DOHH2 (cell line): ENCODE data around the gene MMAB.

Experiments
- H3F3A ChIP-seq: fragments of 200-600 bp; sonication (generic), shearing (Covaris generic); 2 replicates; pipeline ENCODE4 v1.6.0; 2016; ENCODE audit warnings: antibody characterized with exemption, mild to moderate bottlenecking; ENCODE audit not compliant: control insufficient read depth, insufficient read depth
- H3K27ac ChIP-seq: fragments of 200-600 bp; sonication (generic); 2 replicates; pipeline ENCODE4 v1.5.1; 2014; ENCODE audit warnings: low read depth, mild to moderate bottlenecking, low read length, moderate library complexity
- H3K27me3 ChIP-seq: fragments of 200-600 bp; sonication (generic); 2 replicates; pipeline ENCODE4 v1.6.1; 2014; ENCODE audit warnings: mild to moderate bottlenecking, low read length, mixed read lengths; ENCODE audit not compliant: control insufficient read depth
- H3K36me3 ChIP-seq: fragments of 200-600 bp; sonication (generic); 2 replicates; pipeline ENCODE4 v1.6.1; 2014; ENCODE audit warnings: mild to moderate bottlenecking, low read length, moderate library complexity, mixed read lengths; ENCODE audit not compliant: control insufficient read depth
- H3K4me1 ChIP-seq: fragments of 200-600 bp; sonication (generic); 2 replicates; pipeline ENCODE4 v1.6.1; 2014; ENCODE audit warnings: mild to moderate bottlenecking, low read length, mixed read lengths; ENCODE audit not compliant: control insufficient read depth
- H3K4me2 ChIP-seq: fragments of 200-600 bp; sonication (generic); 2 replicates; pipeline ENCODE4 v1.6.0; 2014; ENCODE audit warnings: mild to moderate bottlenecking, low read length, moderate library complexity
- H3K4me3 ChIP-seq: fragments of 200-600 bp; sonication (generic); 2 replicates; pipeline ENCODE4 v1.5.1; 2014; ENCODE audit warnings: mild to moderate bottlenecking, low read length, mixed read lengths
- H3K79me2 ChIP-seq: fragments of 200-600 bp; sonication (generic); 2 replicates; pipeline ENCODE4 v1.6.1; 2014; ENCODE audit warnings: mild to moderate bottlenecking, low read length, mixed read lengths; ENCODE audit not compliant: control insufficient read depth
- H3K9me2 ChIP-seq: fragments of 200-600 bp; sonication (generic); replicated peaks from 2 replicates; pipeline ENCODE4 v1.6.1; 2014; ENCODE audit warnings: mild to moderate bottlenecking, low read length, mixed read lengths; ENCODE audit not compliant: control insufficient read depth
- H3K9me3 ChIP-seq: fragments of 200-600 bp; sonication (generic); 2 replicates; pipeline ENCODE4 v1.6.1; 2014; ENCODE audit warnings: antibody characterized with exemption, low read length, mixed read lengths; ENCODE audit not compliant: control insufficient read depth, insufficient read depth
- H4K20me1 ChIP-seq: fragments of 200-600 bp; sonication (generic); 2 replicates; pipeline ENCODE4 v1.6.0; 2014; ENCODE audit warnings: low read depth, mild to moderate bottlenecking, antibody characterized with exemption, low read length, moderate library complexity; ENCODE audit not compliant: control insufficient read depth, insufficient read depth
- EZH2phosphoT487 ChIP-seq: fragments of 200-600 bp; sonication (generic); IDR thresholded peaks from 2 replicates; pipeline ENCODE4 v1.6.1; 2017; ENCODE audit warnings: borderline replicate concordance, mild to moderate bottlenecking, antibody characterized with exemption, low read length, moderate library complexity, mixed read lengths
- TF ChIP-seq, protein P1 (sequence below): fragments of 200-600 bp; sonication (generic); IDR thresholded peaks from one replicate; pipeline ENCODE4 v1.5.1; 2014; ENCODE audit warnings: antibody characterized with exemption, mild to moderate bottlenecking, low read depth, low read length; ENCODE audit not compliant: poor library complexity, severe bottlenecking

MMAB gene

DNA sequence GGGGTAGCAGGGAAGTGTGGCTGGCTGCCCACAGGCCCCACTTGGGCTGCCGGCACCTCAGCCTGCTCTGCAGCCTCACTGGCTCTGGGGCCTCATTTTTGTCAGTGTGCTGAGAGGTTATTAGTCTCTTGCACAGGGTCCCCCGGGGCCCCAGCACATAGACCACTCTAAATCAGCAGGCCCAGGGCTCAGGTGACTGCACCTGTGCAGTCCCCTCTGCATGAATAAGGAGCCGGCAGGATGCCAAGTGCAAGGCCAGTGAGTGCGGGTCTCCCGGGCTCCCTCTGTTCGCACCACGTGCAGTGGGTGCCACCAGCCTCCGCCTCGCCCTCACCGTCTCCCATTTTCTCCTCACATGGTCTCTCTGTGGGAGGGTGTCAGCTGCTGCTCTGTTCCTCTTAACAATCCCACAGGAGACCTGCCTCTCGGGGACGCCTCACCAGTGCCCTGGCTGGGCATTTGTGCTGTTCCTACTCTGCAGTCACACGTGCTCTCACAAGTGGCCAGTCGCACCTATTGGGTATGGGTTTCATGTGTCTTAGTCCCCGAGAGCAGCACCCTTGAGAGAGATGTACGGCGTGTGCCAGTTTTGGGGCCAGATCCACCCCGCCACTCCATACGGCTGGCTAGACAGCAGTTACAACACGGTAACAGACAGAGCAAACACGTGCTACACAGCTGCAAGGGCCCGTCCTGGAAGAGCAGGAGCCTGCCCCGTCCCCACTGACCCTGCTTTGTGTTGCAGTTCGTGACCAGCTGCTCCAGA is 40.4 kb downstream of the MMAB start:
- H4K20me1 ChIP-seq, result no peaks in the 10 kb centered on the region
- no peaks in the 10 kb centered on the region for H3F3A ChIP-seq
- no peak overlapping the region for H3K4me3 ChIP-seq
- H3K9me2 ChIP-seq, result no peaks in the 10 kb centered on the region
- no peaks in the 10 kb centered on the region for H3K79me2 ChIP-seq
- TF ChIP-seq, protein P1, sequence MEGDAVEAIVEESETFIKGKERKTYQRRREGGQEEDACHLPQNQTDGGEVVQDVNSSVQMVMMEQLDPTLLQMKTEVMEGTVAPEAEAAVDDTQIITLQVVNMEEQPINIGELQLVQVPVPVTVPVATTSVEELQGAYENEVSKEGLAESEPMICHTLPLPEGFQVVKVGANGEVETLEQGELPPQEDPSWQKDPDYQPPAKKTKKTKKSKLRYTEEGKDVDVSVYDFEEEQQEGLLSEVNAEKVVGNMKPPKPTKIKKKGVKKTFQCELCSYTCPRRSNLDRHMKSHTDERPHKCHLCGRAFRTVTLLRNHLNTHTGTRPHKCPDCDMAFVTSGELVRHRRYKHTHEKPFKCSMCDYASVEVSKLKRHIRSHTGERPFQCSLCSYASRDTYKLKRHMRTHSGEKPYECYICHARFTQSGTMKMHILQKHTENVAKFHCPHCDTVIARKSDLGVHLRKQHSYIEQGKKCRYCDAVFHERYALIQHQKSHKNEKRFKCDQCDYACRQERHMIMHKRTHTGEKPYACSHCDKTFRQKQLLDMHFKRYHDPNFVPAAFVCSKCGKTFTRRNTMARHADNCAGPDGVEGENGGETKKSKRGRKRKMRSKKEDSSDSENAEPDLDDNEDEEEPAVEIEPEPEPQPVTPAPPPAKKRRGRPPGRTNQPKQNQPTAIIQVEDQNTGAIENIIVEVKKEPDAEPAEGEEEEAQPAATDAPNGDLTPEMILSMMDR, result no peak
- TF ChIP-seq EZH2phosphoT487, result no peak
- H3K36me3 ChIP-seq, result no peaks in the 10 kb centered on the region
- H3K9me3 ChIP-seq, result no peaks in the 10 kb centered on the region
- H3K4me1 ChIP-seq, result no peaks in the 10 kb centered on the region
- H3K27me3 ChIP-seq, result no peaks in the 10 kb centered on the region
- no peak overlapping the region for H3K4me2 ChIP-seq
- no peak overlapping the region for H3K27ac ChIP-seq

DNA sequence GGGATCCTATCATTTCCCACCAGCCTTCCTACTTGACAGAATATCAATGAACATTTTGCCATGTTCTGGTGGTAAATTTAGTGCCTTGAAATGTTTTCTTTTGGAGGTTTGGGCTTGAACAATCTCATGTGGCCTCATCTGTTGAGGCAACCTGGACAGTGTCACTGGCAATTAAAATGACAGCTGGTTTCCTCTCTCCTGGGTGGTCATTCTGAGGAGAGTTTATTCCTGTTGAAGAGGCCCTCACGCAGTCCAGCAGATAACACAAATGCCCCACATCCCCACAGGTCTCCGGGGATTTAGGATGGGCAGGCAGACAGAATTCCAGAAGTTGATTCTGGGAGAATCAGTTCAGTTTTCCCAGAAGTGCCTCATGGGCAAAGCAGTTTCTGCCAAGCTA is 41.9 kb downstream of the MMAB start:
- Histone ChIP-seq H3K27ac (no peak overlapping the region), H3K9me3 (no peaks in the 10 kb centered on the region), H3K27me3 (no peaks in the 10 kb centered on the region), H3K4me2 (no peak overlapping the region), H3K36me3 (no peaks in the 10 kb centered on the region), H3F3A (no peaks in the 10 kb centered on the region), H4K20me1 (no peaks in the 10 kb centered on the region), H3K4me3 (no peak overlapping the region), H3K9me2 (no peaks in the 10 kb centered on the region), H3K4me1 (no peaks in the 10 kb centered on the region), H3K79me2 (no peaks in the 10 kb centered on the region)
- TF ChIP-seq EZH2phosphoT487, result no peak
- TF ChIP-seq, protein P1, result no peak

DNA sequence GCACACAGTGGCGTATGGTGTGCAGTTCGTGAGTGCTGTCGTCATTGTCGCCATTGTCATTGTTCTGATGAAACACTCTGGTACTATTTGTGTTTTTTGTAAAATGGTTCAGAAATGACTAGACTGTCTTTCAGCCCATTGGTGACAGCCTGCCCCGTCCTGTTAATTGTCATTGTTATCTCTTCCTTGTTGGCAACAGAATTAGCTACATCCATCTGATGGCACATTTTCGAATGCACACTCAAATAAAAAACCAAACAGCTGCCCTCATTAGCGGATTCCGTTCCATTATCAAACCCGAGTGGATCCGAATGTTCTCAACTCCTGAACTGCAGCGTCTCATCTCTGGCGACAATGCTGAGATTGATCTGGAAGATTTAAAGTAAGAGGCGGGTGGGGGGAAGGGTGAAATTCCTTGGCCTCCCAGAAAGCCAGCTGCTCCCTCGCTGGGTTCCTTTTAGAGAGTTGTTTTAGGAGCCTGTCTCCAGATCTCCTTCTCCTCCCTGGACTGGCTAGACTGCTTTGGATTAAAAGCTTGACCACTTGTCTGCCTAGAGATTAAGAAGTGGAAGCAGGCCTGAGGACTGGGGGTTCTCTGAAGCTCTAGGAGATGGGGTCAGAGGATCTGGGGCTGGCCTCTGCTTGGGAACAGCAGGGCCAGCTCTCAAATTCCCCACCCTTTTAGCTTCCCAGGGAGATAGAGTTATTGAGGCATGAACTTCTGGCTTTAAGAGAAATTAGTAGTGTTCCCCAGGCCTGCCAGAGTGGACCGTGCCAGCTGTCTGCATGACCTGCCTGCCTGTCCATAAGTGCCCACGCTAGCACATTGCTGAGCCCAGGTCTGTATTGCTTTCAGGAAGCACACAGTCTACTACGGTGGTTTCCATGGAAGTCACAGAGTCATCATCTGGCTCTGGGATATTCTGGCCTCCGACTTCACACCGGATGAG is 43.3 kb downstream of the MMAB start:
- H3F3A ChIP-seq, result no peaks in the 10 kb centered on the region
- H3K27ac ChIP-seq, result no peak overlapping the region
- H3K4me3 ChIP-seq, result no peak overlapping the region
- H3K9me3 ChIP-seq, result no peaks in the 10 kb centered on the region
- H3K36me3 ChIP-seq, result no peaks in the 10 kb centered on the region
- H3K27me3 ChIP-seq, result no peaks in the 10 kb centered on the region
- no peaks in the 10 kb centered on the region for H3K9me2 ChIP-seq
- no peaks in the 10 kb centered on the region for H4K20me1 ChIP-seq
- TF ChIP-seq EZH2phosphoT487, result no peak
- TF ChIP-seq, protein P1, result no peak
- H3K4me2 ChIP-seq, result no peak overlapping the region
- no peaks in the 10 kb centered on the region for H3K4me1 ChIP-seq
- no peaks in the 10 kb centered on the region for H3K79me2 ChIP-seq
